Tibial nerve (tissue), 3 donors: ENCODE data around the gene CCDC9B.

ENCODE experiments used
- CTCF ChIP-seq, 5 experiments: fragments of 200-600 bp in 3 of 5; fragments of 450-650 bp in 2 of 5; sonication (generic) in 3 of 5; IDR thresholded peaks; one replicate each; pipeline ENCODE4 v1.5.1; 2016 to 2019; ENCODE audit warnings: antibody characterized with exemption in 5 of 5, mild to moderate bottlenecking in 3 of 5, moderate library complexity in 2 of 5
- POLR2A ChIP-seq, 2 donors: fragments of 450-650 bp; IDR thresholded peaks; one replicate each; pipeline ENCODE4 v1.6.1; 2017; ENCODE audit warnings: antibody characterized with exemption in 2 of 2, mild to moderate bottlenecking in 2 of 2, moderate library complexity in 2 of 2

- TF ChIP-seq CTCF (IDR thresholded peaks at IDR 0.05): no peak
- no peak for TF ChIP-seq POLR2A (IDR thresholded peaks at IDR 0.05)
Measured at GRCh38 chr15:40290918-40291574, 49.7 kb downstream of the CCDC9B start.
